Measurements from ENCODE around the gene IGF1R.
A peak's percentile ranks its signal among the peaks of the same experiment; 100 is the strongest.

IGF1R gene

DNA sequence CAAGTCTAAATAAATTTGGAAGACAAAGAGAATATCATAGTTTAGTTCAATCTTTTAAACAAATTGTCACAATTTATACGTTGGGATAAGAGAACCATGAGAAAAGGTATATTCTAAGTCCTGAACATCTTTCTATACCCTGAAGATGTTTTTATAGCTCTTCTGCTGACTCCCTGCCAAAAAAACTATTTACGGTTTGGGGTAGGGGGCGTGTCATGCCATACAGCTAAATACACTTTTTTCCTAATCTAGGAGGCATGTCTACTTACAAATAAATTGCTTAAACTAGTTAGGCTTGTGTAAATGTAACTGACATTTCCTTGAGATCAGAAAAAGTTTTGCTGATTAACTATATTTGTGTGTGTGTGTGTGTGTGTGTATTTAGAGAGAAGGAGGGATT, 195.9 kb downstream of the IGF1R start:
- no peaks in the 10 kb centered on the region for H3K27me3 ChIP-seq (ENCODE audit: low read depth, low read length)
- no peaks in the 10 kb centered on the region for H3K9me3 ChIP-seq (ENCODE audit: control insufficient read depth in 1 of 2, low read length in 2 of 2)
- no peaks in the 10 kb centered on the region for H3K36me3 ChIP-seq (ENCODE audit: control insufficient read depth in 1 of 2, insufficient read depth in 2 of 2, low read length in 2 of 2)
- H3K27ac ChIP-seq (ENCODE audit: low read length) = no peak overlapping the region
- no peak overlapping the region for H3K4me3 ChIP-seq (ENCODE audit: low read depth in 1 of 2, low read length in 2 of 2)
- peaks cover 0 to 25% of the 10 kb centered on the region in 2 donors for H3K4me1 ChIP-seq (ENCODE audit: control insufficient read depth in 1 of 2, insufficient read depth in 2 of 2, low read length in 2 of 2)

- peaks cover 0 to 34% of the 10 kb centered on the region in 2 donors for H3K4me1 ChIP-seq (ENCODE audit: control insufficient read depth in 1 of 2, insufficient read depth in 2 of 2, low read length in 2 of 2)
- no peaks in the 10 kb centered on the region for H3K36me3 ChIP-seq (ENCODE audit: control insufficient read depth in 1 of 2, insufficient read depth in 2 of 2, low read length in 2 of 2)
- H3K27me3 ChIP-seq (ENCODE audit: low read depth, low read length) = no peaks in the 10 kb centered on the region
- no peak overlapping the region for H3K4me3 ChIP-seq (ENCODE audit: low read depth in 1 of 2, low read length in 2 of 2)
- no peak overlapping the region for H3K27ac ChIP-seq (ENCODE audit: low read length)
- H3K9me3 ChIP-seq (ENCODE audit: control insufficient read depth in 1 of 2, low read length in 2 of 2) = no peaks in the 10 kb centered on the region
Observed at GRCh38 chr15:98845138-98845884, 197.0 kb downstream of the IGF1R start.

- H3K27ac ChIP-seq (ENCODE audit: low read length) = no peak overlapping the region
- no peaks in the 10 kb centered on the region for H3K27me3 ChIP-seq (ENCODE audit: low read depth, low read length)
- peak overlapping the region; percentile 79 to 89 for H3K4me3 ChIP-seq (ENCODE audit: low read depth in 1 of 2, low read length in 2 of 2)
- H3K4me1 ChIP-seq (ENCODE audit: control insufficient read depth in 1 of 2, insufficient read depth in 2 of 2, low read length in 2 of 2) = peaks cover 14 to 50% of the 10 kb centered on the region in 2 donors
- no peaks in the 10 kb centered on the region for H3K36me3 ChIP-seq (ENCODE audit: control insufficient read depth in 1 of 2, insufficient read depth in 2 of 2, low read length in 2 of 2)
- no peaks in the 10 kb centered on the region for H3K9me3 ChIP-seq (ENCODE audit: control insufficient read depth in 1 of 2, low read length in 2 of 2)
Observed at GRCh38 chr15:98850961-98851572, 202.7 kb downstream of the IGF1R start.

- Histone ChIP-seq H3K36me3 (ENCODE audit: control insufficient read depth in 1 of 2, insufficient read depth in 2 of 2, low read length in 2 of 2) (no peaks in the 10 kb centered on the region), H3K27ac (ENCODE audit: low read length) (peak overlapping the region; percentile 91), H3K4me3 (ENCODE audit: low read depth in 1 of 2, low read length in 2 of 2) (peak overlapping the region; percentile 79 to 89), H3K9me3 (ENCODE audit: control insufficient read depth in 1 of 2, low read length in 2 of 2) (no peaks in the 10 kb centered on the region), H3K27me3 (ENCODE audit: low read depth, low read length) (no peaks in the 10 kb centered on the region), H3K4me1 (ENCODE audit: control insufficient read depth in 1 of 2, insufficient read depth in 2 of 2, low read length in 2 of 2) (peaks cover 14 to 59% of the 10 kb centered on the region in 2 donors)
Observed at GRCh38 chr15:98853161-98853560, 204.8 kb downstream of the IGF1R start.

DNA sequence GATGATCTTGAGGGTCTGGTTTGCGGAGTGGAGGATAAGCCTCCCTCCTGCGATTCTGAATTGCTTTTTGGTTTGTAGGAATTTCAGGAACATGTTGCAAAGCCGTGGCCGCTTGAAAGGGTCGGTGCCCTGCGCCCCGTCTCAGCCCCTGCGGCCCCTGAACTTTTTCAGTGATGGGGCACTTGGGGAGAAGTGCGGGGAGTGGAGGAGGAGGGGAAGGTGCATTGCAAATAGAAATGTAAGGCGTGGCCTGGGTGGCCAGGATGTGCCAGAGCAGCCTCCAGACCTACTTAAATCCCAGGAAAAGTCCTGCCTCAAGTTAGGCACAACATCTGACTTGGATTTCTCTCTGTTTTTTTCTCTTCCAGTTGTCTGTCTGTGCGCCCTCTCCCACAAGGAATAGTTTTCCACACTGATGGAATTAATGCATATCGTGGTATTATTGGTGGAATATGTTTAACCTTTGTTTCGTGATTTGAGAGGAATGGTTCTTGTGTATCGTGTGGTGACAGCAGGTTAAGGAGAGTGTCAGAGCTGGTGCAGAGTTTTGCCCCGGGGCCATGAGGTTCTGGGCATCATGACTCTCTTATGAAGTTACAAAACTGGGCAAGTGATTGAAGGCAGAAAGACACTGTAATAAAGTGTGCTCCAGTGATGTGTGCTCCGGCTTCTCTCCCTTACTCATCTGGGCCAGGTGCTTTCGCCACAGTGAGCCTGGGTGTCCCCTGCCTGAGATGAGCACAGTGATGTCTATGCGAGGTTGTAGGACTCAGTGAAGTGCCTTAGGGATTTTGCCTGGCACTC, 205.5 kb downstream of the IGF1R start:
- peak overlapping the region; percentile 79 to 89 for H3K4me3 ChIP-seq (ENCODE audit: low read depth in 1 of 2, low read length in 2 of 2)
- no peaks in the 10 kb centered on the region for H3K27me3 ChIP-seq (ENCODE audit: low read depth, low read length)
- H3K36me3 ChIP-seq (ENCODE audit: control insufficient read depth in 1 of 2, insufficient read depth in 2 of 2, low read length in 2 of 2) = no peaks in the 10 kb centered on the region
- H3K4me1 ChIP-seq (ENCODE audit: control insufficient read depth in 1 of 2, insufficient read depth in 2 of 2, low read length in 2 of 2) = peaks cover 14 to 63% of the 10 kb centered on the region in 2 donors
- H3K27ac ChIP-seq (ENCODE audit: low read length) = peak overlapping the region; percentile 91
- no peaks in the 10 kb centered on the region for H3K9me3 ChIP-seq (ENCODE audit: control insufficient read depth in 1 of 2, low read length in 2 of 2)

DNA sequence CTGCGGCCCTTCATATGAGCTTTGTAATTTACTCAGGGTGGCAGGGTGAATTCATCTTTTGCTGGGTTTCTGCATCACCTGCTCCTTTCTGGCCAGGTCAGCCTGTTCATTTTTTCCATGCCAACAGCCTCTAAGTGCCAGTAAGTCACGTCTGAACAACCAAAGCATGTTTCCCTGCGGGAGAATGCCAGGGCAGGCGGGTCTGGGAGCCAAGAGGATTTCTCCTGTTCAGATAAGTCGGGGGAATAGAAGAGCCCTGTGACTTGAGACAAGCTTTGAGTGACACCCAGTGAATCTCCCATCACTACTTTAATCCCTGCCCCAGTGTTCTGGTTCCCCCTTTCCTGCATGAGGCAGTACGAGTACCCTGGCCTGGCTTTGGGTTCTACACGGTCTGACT, 206.2 kb downstream of the IGF1R start:
- Histone ChIP-seq H3K4me3 (ENCODE audit: low read depth in 1 of 2, low read length in 2 of 2) (no peak overlapping the region), H3K36me3 (ENCODE audit: control insufficient read depth in 1 of 2, insufficient read depth in 2 of 2, low read length in 2 of 2) (no peaks in the 10 kb centered on the region), H3K27me3 (ENCODE audit: low read depth, low read length) (no peaks in the 10 kb centered on the region), H3K9me3 (ENCODE audit: control insufficient read depth in 1 of 2, low read length in 2 of 2) (no peaks in the 10 kb centered on the region), H3K27ac (ENCODE audit: low read length) (peak overlapping the region; percentile 91), H3K4me1 (ENCODE audit: control insufficient read depth in 1 of 2, insufficient read depth in 2 of 2, low read length in 2 of 2) (peaks cover 14 to 60% of the 10 kb centered on the region in 2 donors)

GRCh38 chr15:98855067-98855814, 206.9 kb downstream of the IGF1R start:
- H3K36me3 ChIP-seq (ENCODE audit: control insufficient read depth in 1 of 2, insufficient read depth in 2 of 2, low read length in 2 of 2) = no peaks in the 10 kb centered on the region
- peaks cover 14 to 55% of the 10 kb centered on the region in 2 donors for H3K4me1 ChIP-seq (ENCODE audit: control insufficient read depth in 1 of 2, insufficient read depth in 2 of 2, low read length in 2 of 2)
- no peaks in the 10 kb centered on the region for H3K9me3 ChIP-seq (ENCODE audit: control insufficient read depth in 1 of 2, low read length in 2 of 2)
- H3K27ac ChIP-seq (ENCODE audit: low read length) = peak overlapping the region; percentile 91
- no peaks in the 10 kb centered on the region for H3K27me3 ChIP-seq (ENCODE audit: low read depth, low read length)
- H3K4me3 ChIP-seq (ENCODE audit: low read depth in 1 of 2, low read length in 2 of 2) = no peak overlapping the region

DNA sequence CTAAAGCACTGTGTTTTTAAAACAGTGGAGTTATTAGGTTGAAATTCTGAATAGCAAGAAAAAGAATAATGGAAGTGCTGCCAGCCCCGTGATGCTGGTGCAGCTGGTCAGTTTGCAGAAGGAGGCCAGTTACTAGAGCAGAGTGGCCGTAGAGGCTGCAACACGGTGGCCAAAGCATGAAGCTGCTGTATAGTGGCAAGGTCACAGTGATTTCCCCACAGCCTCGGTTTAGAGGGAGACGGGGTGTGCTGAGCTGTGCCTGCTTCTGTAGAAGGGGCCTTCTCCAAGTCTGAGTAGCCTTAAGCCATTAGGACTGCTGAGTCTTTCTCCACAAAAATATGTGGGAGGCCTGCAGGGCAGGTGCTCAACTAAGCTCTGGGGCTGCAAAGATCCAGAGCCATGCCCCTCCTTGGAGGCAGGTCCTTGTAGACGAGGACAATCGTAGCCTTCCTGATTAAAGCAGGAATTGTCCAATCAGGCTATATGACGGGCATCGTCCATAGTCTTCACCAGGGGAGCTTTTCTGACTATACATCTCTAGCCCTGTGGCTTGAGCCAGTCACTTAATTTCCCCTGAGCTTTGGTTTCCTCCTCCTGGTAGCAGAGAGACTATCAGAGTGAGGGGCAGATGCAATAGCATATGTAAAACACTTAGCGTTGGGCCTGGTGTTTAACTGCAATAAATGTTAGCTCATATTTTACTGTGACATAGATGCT, 207.6 kb downstream of the IGF1R start:
- H3K4me1 ChIP-seq (ENCODE audit: control insufficient read depth in 1 of 2, insufficient read depth in 2 of 2, low read length in 2 of 2) = peaks cover 14 to 47% of the 10 kb centered on the region in 2 donors
- no peak overlapping the region for H3K4me3 ChIP-seq (ENCODE audit: low read depth in 1 of 2, low read length in 2 of 2)
- H3K9me3 ChIP-seq (ENCODE audit: control insufficient read depth in 1 of 2, low read length in 2 of 2) = no peaks in the 10 kb centered on the region
- H3K27ac ChIP-seq (ENCODE audit: low read length) = peak overlapping the region; percentile 91
- no peaks in the 10 kb centered on the region for H3K36me3 ChIP-seq (ENCODE audit: control insufficient read depth in 1 of 2, insufficient read depth in 2 of 2, low read length in 2 of 2)
- H3K27me3 ChIP-seq (ENCODE audit: low read depth, low read length) = no peaks in the 10 kb centered on the region

DNA sequence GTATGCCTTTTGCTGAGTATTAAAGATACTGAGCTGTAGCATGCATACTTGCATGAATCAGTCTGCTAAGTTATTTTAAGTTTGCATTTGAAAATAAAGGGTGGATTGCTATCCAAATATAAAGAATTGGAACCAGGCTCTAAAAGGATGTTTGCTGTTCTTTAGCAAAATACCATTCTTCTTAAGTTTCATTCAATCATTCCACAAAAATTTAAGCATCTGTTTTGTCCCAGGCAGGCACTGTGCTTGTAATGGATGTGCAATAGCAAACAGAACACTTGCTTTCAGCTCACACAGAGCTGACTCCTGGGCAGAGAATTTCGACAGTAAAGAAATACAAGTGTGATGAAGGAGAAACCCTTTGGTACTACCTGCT, 208.2 kb downstream of the IGF1R start:
- H3K36me3 ChIP-seq (ENCODE audit: control insufficient read depth in 1 of 2, insufficient read depth in 2 of 2, low read length in 2 of 2) = no peaks in the 10 kb centered on the region
- peak overlapping the region; percentile 25 for H3K27ac ChIP-seq (ENCODE audit: low read length)
- peaks cover 9 to 42% of the 10 kb centered on the region in 2 donors for H3K4me1 ChIP-seq (ENCODE audit: control insufficient read depth in 1 of 2, insufficient read depth in 2 of 2, low read length in 2 of 2)
- no peak overlapping the region for H3K4me3 ChIP-seq (ENCODE audit: low read depth in 1 of 2, low read length in 2 of 2)
- no peaks in the 10 kb centered on the region for H3K9me3 ChIP-seq (ENCODE audit: control insufficient read depth in 1 of 2, low read length in 2 of 2)
- no peaks in the 10 kb centered on the region for H3K27me3 ChIP-seq (ENCODE audit: low read depth, low read length)

DNA sequence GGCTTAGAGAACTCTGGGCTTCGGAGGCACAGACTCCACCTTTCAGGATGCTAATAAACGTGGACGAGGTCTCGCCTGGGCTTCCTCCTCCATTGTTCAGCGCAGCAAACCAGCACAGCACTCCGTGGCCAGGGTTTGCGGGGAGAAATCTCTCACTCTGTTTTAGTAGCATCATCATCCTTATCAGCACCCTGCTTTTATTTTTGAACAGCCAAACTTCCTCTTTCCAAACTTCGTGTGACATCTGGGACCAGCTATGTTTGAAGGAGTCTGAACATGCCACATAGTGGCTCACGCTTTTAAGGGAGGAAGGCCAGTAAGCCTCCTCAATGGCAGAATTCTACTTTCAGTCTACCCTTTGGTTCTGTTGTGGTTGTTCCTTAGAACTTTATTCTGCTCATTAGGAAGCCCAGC, 210.3 kb downstream of the IGF1R start:
- H3K9me3 ChIP-seq (ENCODE audit: control insufficient read depth in 1 of 2, low read length in 2 of 2) = no peaks in the 10 kb centered on the region
- H3K27me3 ChIP-seq (ENCODE audit: low read depth, low read length) = no peaks in the 10 kb centered on the region
- H3K4me3 ChIP-seq (ENCODE audit: low read depth in 1 of 2, low read length in 2 of 2) = no peak overlapping the region
- peaks cover 5 to 35% of the 10 kb centered on the region in 2 donors for H3K4me1 ChIP-seq (ENCODE audit: control insufficient read depth in 1 of 2, insufficient read depth in 2 of 2, low read length in 2 of 2)
- no peaks in the 10 kb centered on the region for H3K36me3 ChIP-seq (ENCODE audit: control insufficient read depth in 1 of 2, insufficient read depth in 2 of 2, low read length in 2 of 2)
- no peak overlapping the region for H3K27ac ChIP-seq (ENCODE audit: low read length)

Measured in muscle layer of duodenum (tissue), 2 donors.